Measurements from ENCODE around the gene PUSL1.

PUSL1 gene

GRCh38 chr1:1304331-1305299, 3.8 kb upstream of the PUSL1 start (continued):
- TF ChIP-seq ZNF513 (tag by site-specific recombination; IDR thresholded peaks at IDR 0.05): no peak
- peak; percentile 61 for TF ChIP-seq SP3 (tag by site-specific recombination; IDR thresholded peaks at IDR 0.05)
- TF ChIP-seq, protein P1, sequence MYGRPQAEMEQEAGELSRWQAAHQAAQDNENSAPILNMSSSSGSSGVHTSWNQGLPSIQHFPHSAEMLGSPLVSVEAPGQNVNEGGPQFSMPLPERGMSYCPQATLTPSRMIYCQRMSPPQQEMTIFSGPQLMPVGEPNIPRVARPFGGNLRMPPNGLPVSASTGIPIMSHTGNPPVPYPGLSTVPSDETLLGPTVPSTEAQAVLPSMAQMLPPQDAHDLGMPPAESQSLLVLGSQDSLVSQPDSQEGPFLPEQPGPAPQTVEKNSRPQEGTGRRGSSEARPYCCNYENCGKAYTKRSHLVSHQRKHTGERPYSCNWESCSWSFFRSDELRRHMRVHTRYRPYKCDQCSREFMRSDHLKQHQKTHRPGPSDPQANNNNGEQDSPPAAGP (tag by site-specific recombination; IDR thresholded peaks at IDR 0.05): peak; percentile 87
- 0 out of 2 replicates have a peak, but pooled peaks have one; percentile 22 for TF ChIP-seq ZSCAN23 (tag by site-specific recombination; IDR thresholded peaks at IDR 0.05)
- peak; percentile 92 for TF ChIP-seq GLIS1 (tag by site-specific recombination; IDR thresholded peaks at IDR 0.05)
- TF ChIP-seq ZBTB11 (tag by site-specific recombination; conservative IDR thresholded peaks at IDR 0.05; ENCODE audit: low read depth): no peak
- TF ChIP-seq, protein P2, sequence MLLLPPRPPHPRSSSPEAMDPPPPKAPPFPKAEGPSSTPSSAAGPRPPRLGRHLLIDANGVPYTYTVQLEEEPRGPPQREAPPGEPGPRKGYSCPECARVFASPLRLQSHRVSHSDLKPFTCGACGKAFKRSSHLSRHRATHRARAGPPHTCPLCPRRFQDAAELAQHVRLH (tag by site-specific recombination; IDR thresholded peaks at IDR 0.05): peak; percentile 93
- TF ChIP-seq TSHZ1 (tag by site-specific recombination; IDR thresholded peaks at IDR 0.05; ENCODE audit: borderline replicate concordance): peak; percentile 64; the same call in 1 of the 2 replicates
- TF ChIP-seq ZNF26 (tag by site-specific recombination; IDR thresholded peaks at IDR 0.05): no peak
- TF ChIP-seq, protein P3, sequence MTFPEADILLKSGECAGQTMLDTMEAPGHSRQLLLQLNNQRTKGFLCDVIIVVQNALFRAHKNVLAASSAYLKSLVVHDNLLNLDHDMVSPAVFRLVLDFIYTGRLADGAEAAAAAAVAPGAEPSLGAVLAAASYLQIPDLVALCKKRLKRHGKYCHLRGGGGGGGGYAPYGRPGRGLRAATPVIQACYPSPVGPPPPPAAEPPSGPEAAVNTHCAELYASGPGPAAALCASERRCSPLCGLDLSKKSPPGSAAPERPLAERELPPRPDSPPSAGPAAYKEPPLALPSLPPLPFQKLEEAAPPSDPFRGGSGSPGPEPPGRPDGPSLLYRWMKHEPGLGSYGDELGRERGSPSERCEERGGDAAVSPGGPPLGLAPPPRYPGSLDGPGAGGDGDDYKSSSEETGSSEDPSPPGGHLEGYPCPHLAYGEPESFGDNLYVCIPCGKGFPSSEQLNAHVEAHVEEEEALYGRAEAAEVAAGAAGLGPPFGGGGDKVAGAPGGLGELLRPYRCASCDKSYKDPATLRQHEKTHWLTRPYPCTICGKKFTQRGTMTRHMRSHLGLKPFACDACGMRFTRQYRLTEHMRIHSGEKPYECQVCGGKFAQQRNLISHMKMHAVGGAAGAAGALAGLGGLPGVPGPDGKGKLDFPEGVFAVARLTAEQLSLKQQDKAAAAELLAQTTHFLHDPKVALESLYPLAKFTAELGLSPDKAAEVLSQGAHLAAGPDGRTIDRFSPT (tag by site-specific recombination; IDR thresholded peaks at IDR 0.05): peak; percentile 78
- TF ChIP-seq KLF8 (tag by site-specific recombination; IDR thresholded peaks at IDR 0.05): peak; percentile 92
- TF ChIP-seq YY2 (tag by site-specific recombination; IDR thresholded peaks at IDR 0.05): 0 out of 2 replicates have a peak, but pooled peaks have one; percentile 21
- 0 out of 2 replicates have a peak, but pooled peaks have one; percentile 27 for TF ChIP-seq MYNN (tag by site-specific recombination; IDR thresholded peaks at IDR 0.05; ENCODE audit: borderline replicate concordance)
- no peak for TF ChIP-seq ZNF362 (tag by site-specific recombination; IDR thresholded peaks at IDR 0.05)
- TF ChIP-seq, protein P4, sequence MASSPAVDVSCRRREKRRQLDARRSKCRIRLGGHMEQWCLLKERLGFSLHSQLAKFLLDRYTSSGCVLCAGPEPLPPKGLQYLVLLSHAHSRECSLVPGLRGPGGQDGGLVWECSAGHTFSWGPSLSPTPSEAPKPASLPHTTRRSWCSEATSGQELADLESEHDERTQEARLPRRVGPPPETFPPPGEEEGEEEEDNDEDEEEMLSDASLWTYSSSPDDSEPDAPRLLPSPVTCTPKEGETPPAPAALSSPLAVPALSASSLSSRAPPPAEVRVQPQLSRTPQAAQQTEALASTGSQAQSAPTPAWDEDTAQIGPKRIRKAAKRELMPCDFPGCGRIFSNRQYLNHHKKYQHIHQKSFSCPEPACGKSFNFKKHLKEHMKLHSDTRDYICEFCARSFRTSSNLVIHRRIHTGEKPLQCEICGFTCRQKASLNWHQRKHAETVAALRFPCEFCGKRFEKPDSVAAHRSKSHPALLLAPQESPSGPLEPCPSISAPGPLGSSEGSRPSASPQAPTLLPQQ (tag by site-specific recombination; IDR thresholded peaks at IDR 0.05): peak; percentile 78
- TF ChIP-seq ZNF639 (tag by site-specific recombination; IDR thresholded peaks at IDR 0.05): peak; percentile 82; the same call in 1 of the 2 replicates
- no peak for TF ChIP-seq ZNF23 (tag by site-specific recombination; IDR thresholded peaks at IDR 0.05; ENCODE audit: borderline replicate concordance)
- peak; percentile 96 for TF ChIP-seq ZNF335 (tag by site-specific recombination; conservative IDR thresholded peaks at IDR 0.05)

All from HEK293 (cell line).